Measurements from ENCODE around the gene DTNBP1. TPM values are rescaled to one million over a fixed set of nuclear protein-coding genes. Genes with fewer than 3 reads are reported as not detected.

DTNBP1 gene
- total and polyA plus RNA-seq, 3 donors from 2014 or later = 21.8 to 25.4 (median 22.6) TPM

DNA sequence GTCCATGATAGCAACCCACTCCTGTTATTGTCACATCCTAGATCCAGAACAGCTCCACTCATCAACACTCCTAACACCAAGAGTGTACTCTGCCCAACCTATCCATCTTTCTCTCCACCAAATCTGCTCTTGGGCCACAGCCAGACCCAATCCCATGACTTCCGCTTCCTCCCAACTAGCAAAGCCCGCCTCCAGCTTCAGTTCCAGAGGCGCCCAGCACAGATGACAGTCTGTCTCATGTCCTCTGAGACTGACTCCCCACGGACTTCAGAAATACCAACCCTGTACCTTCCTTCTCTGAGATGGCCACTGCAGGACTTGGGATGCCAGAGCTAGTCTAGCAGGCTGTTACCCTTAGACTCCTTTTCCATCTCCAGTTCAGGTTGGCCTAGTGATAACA is 48.6 kb downstream of the DTNBP1 start:
- Histone ChIP-seq H3K36me3 (ENCODE audit: low read depth, missing control alignments) (no peaks in the 10 kb centered on the region), H3K4me3 (no peak overlapping the region), H3K4me1 (no peaks in the 10 kb centered on the region), H3K9me3 (no peaks in the 10 kb centered on the region), H3K27me3 (no peaks in the 10 kb centered on the region), H3K27ac (no peak overlapping the region)
- WGBS, 2 donors = 77 to 95% methylated on average over 4 of the region's 4 CpGs
- TF ChIP-seq, protein P1, sequence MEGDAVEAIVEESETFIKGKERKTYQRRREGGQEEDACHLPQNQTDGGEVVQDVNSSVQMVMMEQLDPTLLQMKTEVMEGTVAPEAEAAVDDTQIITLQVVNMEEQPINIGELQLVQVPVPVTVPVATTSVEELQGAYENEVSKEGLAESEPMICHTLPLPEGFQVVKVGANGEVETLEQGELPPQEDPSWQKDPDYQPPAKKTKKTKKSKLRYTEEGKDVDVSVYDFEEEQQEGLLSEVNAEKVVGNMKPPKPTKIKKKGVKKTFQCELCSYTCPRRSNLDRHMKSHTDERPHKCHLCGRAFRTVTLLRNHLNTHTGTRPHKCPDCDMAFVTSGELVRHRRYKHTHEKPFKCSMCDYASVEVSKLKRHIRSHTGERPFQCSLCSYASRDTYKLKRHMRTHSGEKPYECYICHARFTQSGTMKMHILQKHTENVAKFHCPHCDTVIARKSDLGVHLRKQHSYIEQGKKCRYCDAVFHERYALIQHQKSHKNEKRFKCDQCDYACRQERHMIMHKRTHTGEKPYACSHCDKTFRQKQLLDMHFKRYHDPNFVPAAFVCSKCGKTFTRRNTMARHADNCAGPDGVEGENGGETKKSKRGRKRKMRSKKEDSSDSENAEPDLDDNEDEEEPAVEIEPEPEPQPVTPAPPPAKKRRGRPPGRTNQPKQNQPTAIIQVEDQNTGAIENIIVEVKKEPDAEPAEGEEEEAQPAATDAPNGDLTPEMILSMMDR (IDR thresholded peaks at IDR 0.05) = no peak
- no peak for TF ChIP-seq POLR2A (IDR thresholded peaks at IDR 0.05)
- intact Hi-C loops (cut with DNase I; ENCODE audit: low total_unique reads) = no loop called here
- no peak for DNase-seq

DNA sequence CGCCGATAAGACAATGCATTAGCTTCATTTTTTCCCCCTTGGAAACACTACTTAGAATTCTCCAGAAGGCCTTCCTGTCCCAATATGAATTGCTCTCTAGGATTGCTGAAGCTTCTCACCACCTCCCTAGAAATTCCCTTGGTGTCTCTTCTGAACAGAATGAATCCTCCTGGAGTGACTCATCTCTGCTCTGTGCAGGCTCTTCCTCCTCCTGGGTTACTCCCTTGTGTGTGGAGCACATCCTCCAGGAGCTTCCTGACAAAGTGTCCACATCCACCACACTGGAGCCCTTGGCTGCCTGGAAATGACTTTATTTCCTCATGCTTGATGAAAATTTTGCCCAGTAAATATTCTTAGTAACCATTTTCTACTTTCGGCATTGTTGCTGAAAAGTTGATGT is 54.4 kb downstream of the DTNBP1 start:
- Histone ChIP-seq H3K36me3 (ENCODE audit: low read depth, missing control alignments) (no peaks in the 10 kb centered on the region), H3K27ac (no peak overlapping the region), H3K27me3 (no peaks in the 10 kb centered on the region), H3K4me3 (no peak overlapping the region), H3K9me3 (no peaks in the 10 kb centered on the region), H3K4me1 (no peaks in the 10 kb centered on the region)
- 86 to 92% methylated on average over 3 of the region's 3 CpGs for WGBS, 2 donors
- TF ChIP-seq, protein P1 (IDR thresholded peaks at IDR 0.05) = no peak
- no peak for TF ChIP-seq POLR2A (IDR thresholded peaks at IDR 0.05)
- DNase-seq = no peak
- intact Hi-C loops (cut with DNase I; ENCODE audit: low total_unique reads) = no loop called here

DNA sequence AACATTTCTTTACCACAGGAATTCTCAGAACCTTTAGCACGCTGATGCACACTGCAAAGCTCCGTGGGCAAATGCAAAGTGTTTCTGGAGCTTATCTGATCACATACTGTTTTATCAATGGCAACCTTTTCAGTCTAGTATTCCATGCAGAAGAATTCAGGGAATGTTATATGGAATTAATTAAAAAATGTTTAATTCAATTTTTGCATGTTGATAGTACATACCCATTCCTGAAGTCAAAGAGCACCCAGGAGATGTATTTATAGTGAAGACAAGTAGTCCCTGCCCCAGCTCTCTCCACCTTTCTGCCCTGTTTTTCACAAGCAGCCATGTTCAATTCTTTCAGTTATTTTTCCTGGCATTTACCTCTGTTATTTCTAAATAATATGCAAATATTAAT is 55.2 kb downstream of the DTNBP1 start:
- WGBS, 2 donors = 48 to 96% methylated on average over 2 of the region's 2 CpGs
- no peak overlapping the region for H3K4me3 ChIP-seq
- no peak overlapping the region for H3K27ac ChIP-seq
- H3K4me1 ChIP-seq = no peaks in the 10 kb centered on the region
- H3K27me3 ChIP-seq = no peaks in the 10 kb centered on the region
- intact Hi-C loops (cut with DNase I; ENCODE audit: low total_unique reads) = no loop called here
- H3K36me3 ChIP-seq (ENCODE audit: low read depth, missing control alignments) = no peaks in the 10 kb centered on the region
- H3K9me3 ChIP-seq = no peaks in the 10 kb centered on the region
- no peak for DNase-seq
- no peak for TF ChIP-seq POLR2A (IDR thresholded peaks at IDR 0.05)
- TF ChIP-seq, protein P1 (IDR thresholded peaks at IDR 0.05) = no peak

DNA sequence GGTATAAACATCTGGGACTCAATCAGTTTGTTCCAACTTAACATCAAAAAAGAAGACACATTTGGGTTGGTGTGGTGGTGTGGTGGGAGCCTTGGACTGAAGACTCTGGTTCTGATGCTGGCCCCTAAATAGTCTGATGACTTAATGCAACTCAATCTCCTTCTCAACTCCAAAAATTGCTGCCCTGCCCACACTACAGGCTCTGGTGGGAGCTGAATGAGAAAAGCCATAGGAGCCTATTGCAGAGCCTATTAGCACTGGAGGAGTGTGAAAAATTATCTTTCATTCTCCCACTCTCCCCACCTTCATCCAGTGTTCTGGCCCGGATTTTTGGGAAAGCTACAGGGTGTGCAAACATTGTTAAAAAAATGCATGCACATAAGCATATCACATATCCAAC is 56.5 kb downstream of the DTNBP1 start:
- no peak overlapping the region for H3K27ac ChIP-seq
- no peaks in the 10 kb centered on the region for H3K27me3 ChIP-seq
- H3K4me3 ChIP-seq = no peak overlapping the region
- no peaks in the 10 kb centered on the region for H3K9me3 ChIP-seq
- no peak for DNase-seq
- H3K36me3 ChIP-seq (ENCODE audit: low read depth, missing control alignments) = no peaks in the 10 kb centered on the region
- intact Hi-C loops (cut with DNase I; ENCODE audit: low total_unique reads) = no loop called here
- 92 to 97% methylated on average over 1 of the region's 1 CpG for WGBS, 2 donors
- H3K4me1 ChIP-seq = no peaks in the 10 kb centered on the region
- TF ChIP-seq, protein P1 (IDR thresholded peaks at IDR 0.05) = no peak
- TF ChIP-seq POLR2A (IDR thresholded peaks at IDR 0.05) = no peak

DNA sequence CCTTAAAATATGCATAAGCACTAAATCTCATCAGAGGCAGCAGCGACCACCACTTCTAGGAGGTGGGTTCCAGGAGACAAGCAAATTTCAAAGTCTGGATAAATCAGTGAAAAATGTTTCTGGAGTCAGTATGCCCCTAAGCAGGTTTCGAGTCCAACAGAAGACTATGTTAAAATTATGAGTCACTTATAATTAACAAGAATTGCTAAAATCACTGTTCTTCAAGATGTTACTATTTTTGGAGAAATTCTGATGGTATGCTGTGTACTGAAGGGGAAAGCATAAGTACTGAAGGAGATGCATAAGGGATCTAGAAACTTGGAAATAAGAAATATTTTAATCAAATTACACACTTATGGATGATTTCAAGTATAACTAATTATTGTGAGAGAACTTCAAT is 58.0 kb downstream of the DTNBP1 start:
- no peaks in the 10 kb centered on the region for H3K4me1 ChIP-seq
- no peak overlapping the region for H3K4me3 ChIP-seq
- intact Hi-C loops (cut with DNase I; ENCODE audit: low total_unique reads) = no loop called here
- WGBS, 2 donors = 92 to 97% methylated on average over 2 of the region's 2 CpGs
- no peaks in the 10 kb centered on the region for H3K27me3 ChIP-seq
- no peak for DNase-seq
- H3K36me3 ChIP-seq (ENCODE audit: low read depth, missing control alignments) = no peaks in the 10 kb centered on the region
- no peaks in the 10 kb centered on the region for H3K9me3 ChIP-seq
- no peak for TF ChIP-seq POLR2A (IDR thresholded peaks at IDR 0.05)
- H3K27ac ChIP-seq = no peak overlapping the region

Data from testis (tissue), 3 donors.